HEK293 (cell line): ENCODE measurements around the gene KCNAB1.

Experiments used
- CTCF ChIA-PET: fragments of 350-600 bp; formaldehyde crosslinking; extraction: SDS; loops from one replicate; lab custom pipeline; 2021; ENCODE audit warnings: antibody characterized with exemption; lab: Yijun Ruan, JAX
- POLR2A ChIA-PET: fragments of 300-600 bp; formaldehyde crosslinking; extraction: SDS; loops from one replicate; lab custom pipeline; 2020; ENCODE audit warnings: antibody characterized with exemption, inconsistent platforms; lab: Yijun Ruan, JAX
- H3K27ac ChIP-seq: fragments of 200-500 bp; sonication (Bioruptor generic); 2 replicates; pipeline ENCODE4 v1.5.1; 2014; ENCODE audit warnings: low read depth, low read length, control low read depth, inconsistent platforms; ENCODE audit errors: extremely low read depth
- H3K36me3 ChIP-seq, 2 experiments: fragments of 200-500 bp in 1 of 2; sonication (Bioruptor generic) in 1 of 2; 1 replicate in 1 of 2; 2 replicates in 1 of 2; pipeline ENCODE4 v1.5.1; 2014 to 2017; ENCODE audit warnings: inconsistent platforms in 2 of 2, low read length in 2 of 2; ENCODE audit not compliant: control insufficient read depth in 2 of 2, insufficient read depth in 1 of 2
- H3K4me1 ChIP-seq: fragments of 200-500 bp; sonication (Bioruptor generic); 2 replicates; pipeline ENCODE4 v1.5.1; 2014; ENCODE audit warnings: mild to moderate bottlenecking, low read length, inconsistent platforms; ENCODE audit not compliant: control insufficient read depth, insufficient read depth
- H3K4me3 ChIP-seq: 2 replicates; pipeline ENCODE4 v1.5.1; 2011; ENCODE audit warnings: low read depth, mild to moderate bottlenecking, control low read depth, low read length, moderate library complexity
- H3K9me3 ChIP-seq: fragments of 200-500 bp; sonication (Bioruptor generic); 2 replicates; pipeline ENCODE4 v1.5.1; 2014; ENCODE audit warnings: low read depth, low read length, inconsistent platforms; ENCODE audit not compliant: control insufficient read depth, insufficient read depth
- CTCF ChIP-seq: fragments of 450-650 bp; formaldehyde crosslinking; IDR thresholded peaks from 2 replicates; pipeline ENCODE4 v1.5.1; 2016; ENCODE audit warnings: missing biosample characterization, missing genetic modification characterization
- EGR2 ChIP-seq: fragments of 450-650 bp; formaldehyde crosslinking; IDR thresholded peaks from 2 replicates; pipeline ENCODE4 v1.5.1; 2016; ENCODE audit warnings: low read depth, missing biosample characterization, missing genetic modification characterization
- HOXC10 ChIP-seq: sonication (generic); formaldehyde crosslinking; IDR thresholded peaks from 2 replicates; pipeline ENCODE4 v1.8.1; 2023; ENCODE audit warnings: mild to moderate bottlenecking, missing genetic modification reagents
- IKZF3 ChIP-seq: fragments of 450-650 bp; IDR thresholded peaks from 2 replicates; pipeline ENCODE4 v1.5.0; 2018; ENCODE audit warnings: missing biosample characterization, mild to moderate bottlenecking, missing genetic modification characterization, moderate library complexity
- KLF1 ChIP-seq: fragments of 450-650 bp; formaldehyde crosslinking; IDR thresholded peaks from 2 replicates; pipeline ENCODE4 v1.5.1; 2016; ENCODE audit warnings: missing biosample characterization, missing genetic modification characterization
- SALL2 ChIP-seq: fragments of 450-650 bp; formaldehyde crosslinking; IDR thresholded peaks from 2 replicates; pipeline ENCODE4 v1.5.0; 2017; ENCODE audit warnings: missing biosample characterization, mild to moderate bottlenecking, missing genetic modification characterization, borderline replicate concordance
- SP7 ChIP-seq: fragments of 450-650 bp; formaldehyde crosslinking; IDR thresholded peaks from 2 replicates; pipeline ENCODE4 v1.5.1; 2016; ENCODE audit warnings: missing biosample characterization, missing genetic modification characterization
- ZBTB1 ChIP-seq: fragments of 450-650 bp; formaldehyde crosslinking; IDR thresholded peaks from 2 replicates; pipeline ENCODE4 v1.5.1; 2016; ENCODE audit warnings: missing biosample characterization, missing genetic modification characterization
- ZBTB11 ChIP-seq: fragments of 450-650 bp; formaldehyde crosslinking; conservative IDR thresholded peaks from 2 replicates; pipeline ENCODE4 v1.5.1; 2016; ENCODE audit warnings: low read depth, missing biosample characterization, missing genetic modification characterization
- ZBTB21 ChIP-seq: fragments of 450-650 bp; formaldehyde crosslinking; IDR thresholded peaks from 2 replicates; pipeline ENCODE4 v1.5.1; 2017; ENCODE audit warnings: missing biosample characterization, missing genetic modification characterization
- ZFP69B ChIP-seq: fragments of 450-650 bp; formaldehyde crosslinking; IDR thresholded peaks from 2 replicates; pipeline ENCODE4 v1.5.1; 2016; ENCODE audit warnings: missing biosample characterization, missing genetic modification characterization
- ZNF10 ChIP-seq: fragments of 450-650 bp; formaldehyde crosslinking; IDR thresholded peaks from 2 replicates; pipeline ENCODE4 v1.5.1; 2017; ENCODE audit warnings: missing biosample characterization, missing genetic modification characterization
- ZNF114 ChIP-seq: fragments of 450-650 bp; formaldehyde crosslinking; IDR thresholded peaks from 2 replicates; pipeline ENCODE4 v1.5.0; 2017; ENCODE audit warnings: missing biosample characterization, missing genetic modification characterization
- ZNF121 ChIP-seq: fragments of 450-650 bp; formaldehyde crosslinking; IDR thresholded peaks from 2 replicates; pipeline ENCODE4 v1.5.1; 2016; ENCODE audit warnings: missing biosample characterization, missing genetic modification characterization
- ZNF157 ChIP-seq: fragments of 450-650 bp; formaldehyde crosslinking; IDR thresholded peaks from 2 replicates; pipeline ENCODE4 v1.5.1; 2016; ENCODE audit warnings: missing biosample characterization, missing genetic modification characterization
- ZNF184 ChIP-seq: fragments of 450-650 bp; IDR thresholded peaks from 2 replicates; pipeline ENCODE4 v1.5.1; 2018; ENCODE audit warnings: missing biosample characterization, mild to moderate bottlenecking, missing genetic modification characterization
- ZNF404 ChIP-seq: fragments of 450-650 bp; formaldehyde crosslinking; IDR thresholded peaks from 2 replicates; pipeline ENCODE4 v1.5.1; 2017; ENCODE audit warnings: missing biosample characterization, missing genetic modification characterization
- ZNF423 ChIP-seq: fragments of 450-650 bp; formaldehyde crosslinking; IDR thresholded peaks from 2 replicates; pipeline ENCODE4 v1.5.1; 2016; ENCODE audit warnings: missing biosample characterization, missing genetic modification characterization
- ZNF473 ChIP-seq: fragments of 450-650 bp; formaldehyde crosslinking; IDR thresholded peaks from 2 replicates; pipeline ENCODE4 v1.5.1; 2017; ENCODE audit warnings: missing biosample characterization, missing genetic modification characterization
- ZNF596 ChIP-seq: fragments of 450-650 bp; IDR thresholded peaks from 2 replicates; pipeline ENCODE4 v1.5.0; 2018; ENCODE audit warnings: missing biosample characterization, mild to moderate bottlenecking, missing genetic modification characterization, moderate library complexity
- ZNF639 ChIP-seq: fragments of 450-650 bp; formaldehyde crosslinking; IDR thresholded peaks from 2 replicates; pipeline ENCODE4 v1.5.1; 2016; ENCODE audit warnings: missing biosample characterization, missing genetic modification characterization
- ZNF701 ChIP-seq: fragments of 450-650 bp; formaldehyde crosslinking; IDR thresholded peaks from 2 replicates; pipeline ENCODE4 v1.5.1; 2016; ENCODE audit warnings: missing biosample characterization, missing genetic modification characterization
- ZNF76 ChIP-seq: fragments of 450-650 bp; formaldehyde crosslinking; IDR thresholded peaks from 2 replicates; pipeline ENCODE4; 2016; ENCODE audit warnings: low read depth, missing biosample characterization, missing genetic modification characterization, borderline replicate concordance
- ZNF837 ChIP-seq: fragments of 450-650 bp; formaldehyde crosslinking; IDR thresholded peaks from 2 replicates; pipeline ENCODE4 v1.5.1; 2016; ENCODE audit warnings: missing biosample characterization, missing genetic modification characterization
- ZSCAN23 ChIP-seq: fragments of 450-650 bp; formaldehyde crosslinking; IDR thresholded peaks from 2 replicates; pipeline ENCODE4 v1.5.1; 2016; ENCODE audit warnings: missing biosample characterization, missing genetic modification characterization
- ZXDB ChIP-seq: fragments of 450-650 bp; formaldehyde crosslinking; IDR thresholded peaks from 2 replicates; pipeline ENCODE4 v1.5.1; 2016; ENCODE audit warnings: missing biosample characterization, missing genetic modification characterization
- TF ChIP-seq, protein P1 (sequence below): fragments of 450-650 bp; formaldehyde crosslinking; IDR thresholded peaks from 2 replicates; pipeline ENCODE4; 2016; ENCODE audit warnings: missing biosample characterization, missing genetic modification characterization

Gene KCNAB1

DNA sequence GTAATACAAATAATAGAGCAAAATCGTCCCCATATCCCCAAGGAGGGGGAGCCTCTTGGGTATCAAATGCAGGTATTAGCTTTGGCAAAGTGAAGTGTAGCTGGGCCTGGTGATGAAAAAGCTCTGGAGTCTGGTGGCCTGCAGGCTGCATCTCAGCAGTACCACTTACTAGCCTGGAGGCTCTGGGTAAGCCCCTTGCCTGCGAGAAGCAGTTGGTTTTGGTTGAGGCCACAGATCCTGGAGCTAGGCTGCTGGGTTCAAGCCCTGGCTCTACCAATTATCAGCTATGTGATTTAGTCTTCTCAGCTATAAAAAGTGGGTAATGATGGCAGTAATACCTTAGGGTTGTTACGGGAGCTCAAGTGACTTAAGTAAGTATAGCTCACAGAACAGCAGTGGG is 6.1 kb downstream of the KCNAB1 start:
- H3K9me3 ChIP-seq, result no peaks in the 10 kb centered on the region
- H3K4me3 ChIP-seq, result no peak overlapping the region
- H3K4me1 ChIP-seq, result no peaks in the 10 kb centered on the region
- ChIA-PET CTCF (no interaction called here), POLR2A (interaction anchor here (0.5 kb wide), 1 partner anchor 1020 kb away, joined by 4 read pairs; no protein-coding TSS in a partner anchor)
- TF ChIP-seq ZNF837 (tag by site-specific recombination) (no peak), ZNF423 (no peak)
- H3K27ac ChIP-seq, result no peak overlapping the region
- no peaks in the 10 kb centered on the region for H3K36me3 ChIP-seq

GRCh38 chr3:156131241-156131640 is 10.9 kb downstream of the KCNAB1 start:
- Histone ChIP-seq H3K36me3 (no peaks in the 10 kb centered on the region), H3K27ac (no peak overlapping the region), H3K4me1 (no peaks in the 10 kb centered on the region), H3K9me3 (no peaks in the 10 kb centered on the region)
- ChIA-PET POLR2A (no interaction called here), CTCF (interaction anchor here (1.3 to 1.4 kb wide), 2 partner anchors 20 to 87 kb away, joined by 3 to 5 read pairs; no protein-coding TSS in a partner anchor)
- TF ChIP-seq ZNF596 (tag by site-specific recombination) (no peak), ZBTB21 (tag by site-specific recombination) (no peak), KLF1 (no peak), ZNF10 (tag by site-specific recombination) (no peak), HOXC10 (CRISPR knock-in tag) (no peak), CTCF (tag by site-specific recombination) (no peak), EGR2 (tag by site-specific recombination) (no peak), ZSCAN23 (tag by site-specific recombination) (no peak)
- TF ChIP-seq, protein P1, sequence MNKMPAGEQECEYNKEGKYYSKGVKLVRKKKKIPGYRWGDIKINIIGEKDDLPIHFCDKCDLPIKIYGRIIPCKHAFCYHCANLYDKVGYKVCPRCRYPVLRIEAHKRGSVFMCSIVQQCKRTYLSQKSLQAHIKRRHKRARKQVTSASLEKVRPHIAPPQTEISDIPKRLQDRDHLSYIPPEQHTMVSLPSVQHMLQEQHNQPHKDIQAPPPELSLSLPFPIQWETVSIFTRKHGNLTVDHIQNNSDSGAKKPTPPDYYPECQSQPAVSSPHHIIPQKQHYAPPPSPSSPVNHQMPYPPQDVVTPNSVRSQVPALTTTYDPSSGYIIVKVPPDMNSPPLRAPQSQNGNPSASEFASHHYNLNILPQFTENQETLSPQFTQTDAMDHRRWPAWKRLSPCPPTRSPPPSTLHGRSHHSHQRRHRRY (tag by site-specific recombination), result no peak
- TF ChIP-seq, all 188 proteins: peak for 0
- no peak overlapping the region for H3K4me3 ChIP-seq

DNA sequence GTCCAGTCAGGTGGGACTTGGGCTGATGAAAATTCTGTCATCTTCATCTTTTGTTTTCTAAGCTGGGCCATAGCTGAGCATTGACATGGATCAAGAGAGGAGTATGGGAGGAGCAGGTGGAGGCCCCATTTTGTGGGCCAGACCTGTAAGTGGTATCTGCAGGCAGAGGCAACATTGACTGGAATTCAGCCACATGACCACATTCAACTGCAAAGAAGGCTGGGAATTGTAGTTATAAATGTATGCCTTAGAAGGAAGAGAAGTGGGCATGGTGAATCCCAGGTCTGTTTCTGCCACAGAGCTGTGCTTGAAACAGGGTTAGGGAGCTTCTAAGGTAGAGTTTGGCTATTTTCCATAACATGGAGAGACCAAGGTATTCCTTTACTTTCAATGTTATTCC is 11.4 kb downstream of the KCNAB1 start:
- ChIA-PET CTCF (interaction anchor here (1.3 to 1.4 kb wide), 2 partner anchors 20 to 88 kb away, joined by 3 to 5 read pairs; no protein-coding TSS in a partner anchor), POLR2A (no interaction called here)
- no peak overlapping the region for H3K27ac ChIP-seq
- no peaks in the 10 kb centered on the region for H3K36me3 ChIP-seq
- H3K4me3 ChIP-seq, result no peak overlapping the region
- H3K4me1 ChIP-seq, result no peaks in the 10 kb centered on the region
- H3K9me3 ChIP-seq, result no peaks in the 10 kb centered on the region
- TF ChIP-seq SP7 (tag by site-specific recombination) (no peak), ZXDB (tag by site-specific recombination) (no peak), ZFP69B (tag by site-specific recombination) (no peak), ZNF121 (tag by site-specific recombination) (no peak), IKZF3 (no peak), ZNF157 (tag by site-specific recombination) (no peak), ZNF76 (tag by site-specific recombination) (no peak), ZNF473 (no peak), ZNF184 (tag by site-specific recombination) (no peak), ZNF114 (no peak), SALL2 (tag by site-specific recombination) (no peak), ZBTB1 (tag by site-specific recombination) (no peak), ZNF404 (no peak), ZNF701 (tag by site-specific recombination) (no peak), ZNF639 (tag by site-specific recombination) (no peak), ZBTB11 (tag by site-specific recombination) (no peak)
